ENCODE measurements around the gene CCT6B.

- TF ChIP-seq POLR2A (IDR thresholded peaks at IDR 0.05; ENCODE audit: low read length), result no peak
- no peak for TF ChIP-seq GATA1 (IDR thresholded peaks at IDR 0.05; ENCODE audit: low read depth, low read length)
Observed at GRCh38 chr17:34894964-34895363, 66.3 kb downstream of the CCT6B start.

Measured in erythroblast (primary cell).